K562 (cell line): Measurements from ENCODE around the gene PARD3. TPM values are rescaled to one million over a fixed set of nuclear protein-coding genes. Genes with fewer than 3 reads are reported as not detected.

Source experiments
- ATAC-seq: fragments of 200-7000 bp; cut with Tn5 transposase; 3 replicates; pipeline ENCODE4 v1.9.1; 2020; ENCODE audit warnings: moderate library complexity
- BruUV-seq: library from RNA; stranded (reverse); fragments of 400-500 nt; replicated peaks from 2 replicates; lab custom pipeline; 2021; lab: Mats Ljungman, UMichigan
- CTCF ChIA-PET: fragments of 300-600 bp; formaldehyde crosslinking; extraction: SDS; loops from one replicate; lab custom pipeline; 2021; ENCODE audit warnings: low intra/inter-chr PET ratio; lab: Yijun Ruan, JAX
- POLR2A ChIA-PET: fragments of 300-600, 350-650 bp; sonication (Branson Sonifier 250); formaldehyde crosslinking; extraction: SDS; loops from one replicate; lab custom pipeline; 2021; ENCODE audit warnings: antibody characterized with exemption, inconsistent platforms; lab: Yijun Ruan, JAX
- DNase-seq, 4 experiments: peaks; one replicate each; pipeline versions ENCODE4 v3.0.0 to v3.0.0-alpha.2; 2011 to 2018; ENCODE audit warnings: low spot score in 3 of 4, mixed read lengths in 3 of 4; ENCODE audit errors: extremely low read depth in 1 of 4
- FAIRE-seq: peaks from 2 replicates; lab custom pipeline; 2011; peaks lifted over from hg19 to GRCh38; lab: Jason Lieb, UNC
- H2AFZ ChIP-seq: 2 replicates; pipeline ENCODE4 v1.6.0; 2011; ENCODE audit warnings: low read depth, low read length, control low read depth, inconsistent platforms
- H3K27ac ChIP-seq: fragments of 200-600 bp; 3 replicates; pipeline ENCODE4 v1.8.0; 2011; ENCODE audit warnings: low read depth, mild to moderate bottlenecking, control low read depth, inconsistent platforms, low read length, moderate library complexity, mixed read lengths; ENCODE audit errors: extremely low read depth
- H3K27me3 ChIP-seq, 2 experiments: fragments of 300-600 bp in 1 of 2; 2 replicates in 1 of 2; 3 replicates in 1 of 2; pipeline versions ENCODE4 v1.6.0 to v1.8.0; 2011; ENCODE audit warnings: inconsistent platforms in 2 of 2, low read length in 2 of 2, mild to moderate bottlenecking in 1 of 2, mixed read lengths in 1 of 2, moderate library complexity in 1 of 2; ENCODE audit not compliant: control insufficient read depth in 2 of 2, insufficient read depth in 2 of 2
- H3K36me3 ChIP-seq: fragments of 300-600 bp; 3 replicates; pipeline ENCODE4 v1.8.0; 2011; ENCODE audit warnings: mild to moderate bottlenecking, low read length, inconsistent platforms; ENCODE audit not compliant: control insufficient read depth, insufficient read depth
- H3K4me1 ChIP-seq, 2 experiments: fragments of 200-600 bp in 1 of 2; replicated peaks in 1 of 2; 2 replicates in 1 of 2; 3 replicates in 1 of 2; pipeline versions ENCODE4 v1.5.1 to v1.8.0; 2011; ENCODE audit warnings: inconsistent platforms in 2 of 2, low read length in 2 of 2, mild to moderate bottlenecking in 1 of 2, mixed read lengths in 1 of 2, moderate library complexity in 1 of 2; ENCODE audit not compliant: control insufficient read depth in 2 of 2, insufficient read depth in 2 of 2
- H3K4me2 ChIP-seq: 2 replicates; pipeline ENCODE4 v1.6.1; 2011; ENCODE audit warnings: low read length, control low read depth, inconsistent platforms, mixed read lengths; ENCODE audit not compliant: insufficient read depth
- H3K4me3 ChIP-seq: fragments of 200-600 bp; sonication (generic), shearing (Covaris generic); 2 replicates; pipeline ENCODE4 v1.5.1; 2016; ENCODE audit warnings: control low read depth, inconsistent platforms
- H3K79me2 ChIP-seq: fragments of 200-600 bp; 3 replicates; pipeline ENCODE4 v1.8.0; 2011; ENCODE audit warnings: low read length, inconsistent platforms; ENCODE audit not compliant: control insufficient read depth, insufficient read depth
- H3K9ac ChIP-seq, 2 experiments: 2 replicates each; pipeline versions ENCODE4 v1.6.0 to v1.6.1; 2011; ENCODE audit warnings: low read depth in 2 of 2, low read length in 2 of 2, control low read depth in 1 of 2, inconsistent platforms in 1 of 2, mild to moderate bottlenecking in 1 of 2, mixed read lengths in 1 of 2; ENCODE audit not compliant: insufficient read depth in 1 of 2
- H3K9me1 ChIP-seq: one replicate; pipeline ENCODE4 v1.6.0; 2011; ENCODE audit warnings: inconsistent platforms, mild to moderate bottlenecking, low read length, moderate library complexity; ENCODE audit not compliant: control insufficient read depth, insufficient read depth
- H3K9me3 ChIP-seq: replicated peaks from 2 replicates; pipeline ENCODE4 v1.5.1; 2011; ENCODE audit warnings: low read depth, low read length, inconsistent platforms; ENCODE audit not compliant: control insufficient read depth, insufficient read depth
- H4K20me1 ChIP-seq: replicated peaks from 2 replicates; pipeline ENCODE4 v1.6.1; 2011; ENCODE audit warnings: low read length, inconsistent platforms, mixed read lengths; ENCODE audit not compliant: control insufficient read depth, insufficient read depth
- HIVEP1 ChIP-seq: fragments of 250-450 bp; sonication (Bioruptor Pico); IDR thresholded peaks from 2 replicates; pipeline ENCODE4 v1.4.0; 2020; ENCODE audit warnings: mild to moderate bottlenecking
- IRF1 ChIP-seq: sonication (generic); formaldehyde crosslinking; IDR thresholded peaks from 2 replicates; pipeline ENCODE4 v1.8.0; 2022; ENCODE audit warnings: missing genetic modification reagents, mild to moderate bottlenecking, borderline replicate concordance
- NFRKB ChIP-seq: fragments of 450-650 bp; IDR thresholded peaks from 2 replicates; pipeline ENCODE4 v1.6.1; 2016; ENCODE audit warnings: low read depth
- SRF ChIP-seq, 2 experiments: fragments of 250-450, 450-650 bp in 1 of 2; sonication (Bioruptor Pico) in 1 of 2; sonication (generic) in 1 of 2; formaldehyde crosslinking; IDR thresholded peaks; 2 replicates each; pipeline versions ENCODE4 v1.5.0 to v1.5.1; 2020 to 2022; ENCODE audit warnings: mild to moderate bottlenecking in 1 of 2, missing genetic modification reagents in 1 of 2
- ZNF174 ChIP-seq: fragments of 250-450 bp; sonication (Bioruptor Pico); IDR thresholded peaks from 2 replicates; pipeline ENCODE4 v1.4.0; 2020; ENCODE audit warnings: mild to moderate bottlenecking
- WGBS: fragments of 100-300 bp; shearing (Covaris generic); methylation state at CpG from one replicate; pipeline ENCODE4 v1.1.6; 2016; ENCODE audit warnings: low coverage, mixed read lengths; ENCODE audit not compliant: insufficient coverage; ENCODE audit errors: missing lambda C conversion rate; 5-methylcytosine and 5-hydroxymethylcytosine counted together
- in situ Hi-C: fragments of 300-500 bp; cut with MboI; formaldehyde crosslinking; loops from 4 replicates; pipeline ENCODE4 v1.15.0; 2018; ENCODE audit warnings: inconsistent platforms, mixed read lengths
- intact Hi-C: fragments of 100-400 bp; cut with micrococcal nuclease; formaldehyde crosslinking; loops from 2 replicates; pipeline ENCODE4 v1.14.2; 2022
- polyA plus RNA-seq, 8 experiments: library from polyadenylated mRNA; depleted of rRNA in 4 of 8; stranded (reverse) in 5 of 8; unstranded in 3 of 8; fragments of >200 nt; fragmentation: Nextera tagmentation in 2 of 8; fragmentation: Illumina TruSeq in 1 of 8; extraction: Ambion mirVana in 2 of 8; extraction: Trizol in 1 of 8; gene quantifications; 2 replicates each; pipeline versions ENCODE4 v1.2.1 to v1.2.3, GENCODE V29; 2011 to 2014; ENCODE audit warnings: inconsistent platforms in 1 of 8, missing spikeins in 1 of 8
- total RNA-seq, 7 experiments: library from RNA; depleted of rRNA in 6 of 7; stranded (reverse); fragments of >200 nt in 6 of 7; fragmentation: Illumina TruSeq in 2 of 7; extraction: Trizol in 2 of 7; gene quantifications; 2 replicates each; pipeline versions ENCODE4 v1.2.1 to v1.2.3, GENCODE V29; 2011 to 2021; ENCODE audit warnings: low replicate concordance in 1 of 7

The PARD3 gene
- total and polyA plus RNA-seq, 9 of the 15 experiments (the other 6 are each of a cell fraction or from before 2014, with no cell fraction given) = 2.7 to 11.7 (median 7.7) TPM

- no TSS peak for BruUV-seq
- DNase-seq (no peak), ATAC-seq (no peak), FAIRE-seq (no peak)
- H3K9ac ChIP-seq = no peak overlapping the region
- H3K27me3 ChIP-seq = no peaks in the 10 kb centered on the region
- in situ Hi-C loops (no loop called here), intact Hi-C loops (no loop called here)
- ChIA-PET POLR2A (interaction anchor here (0.5 kb wide), 1 partner anchor 770 kb away, joined by 3 read pairs; no protein-coding TSS in a partner anchor), CTCF (no interaction called here)
- H4K20me1 ChIP-seq = no peaks in the 10 kb centered on the region
- no peak overlapping the region for H2AFZ ChIP-seq
- no peaks in the 10 kb centered on the region for H3K79me2 ChIP-seq
- H3K36me3 ChIP-seq = no peaks in the 10 kb centered on the region
- no peaks in the 10 kb centered on the region for H3K4me1 ChIP-seq
- 0% methylated on average over 3 of the region's 3 CpGs for WGBS
- H3K9me1 ChIP-seq = no peaks in the 10 kb centered on the region
- TF ChIP-seq IRF1 (CRISPR knock-in tag) (no peak), HIVEP1 (CRISPR knock-in tag) (no peak), ZNF174 (CRISPR knock-in tag) (no peak), SRF (CRISPR knock-in tag; IDR thresholded peaks at IDR 0.05) (no peak), NFRKB (no peak)
- TF ChIP-seq, all 486 proteins: peak for 0
- Histone ChIP-seq H3K4me3 (no peak overlapping the region), H3K9me3 (no peaks in the 10 kb centered on the region), H3K27ac (no peak overlapping the region), H3K4me2 (no peak overlapping the region)
Measured at GRCh38 chr10:34526186-34526585, 288.9 kb downstream of the PARD3 start.
